ENCODE results near the gene SHISA6. TPM values are rescaled to one million over a fixed set of nuclear protein-coding genes. Genes with fewer than 3 reads are reported as not detected.

Gene SHISA6
- total RNA-seq, 1 donor from 2014 or later, result 2.1 TPM

- Histone ChIP-seq H3K27me3 (ENCODE audit: control insufficient read depth in 3 of 3, insufficient read depth in 3 of 3, low read length in 3 of 3) (peaks cover 0 to 4% (median 0%) of the 10 kb centered on the region in 3 donors), H3K4me3 (ENCODE audit: low read length in 3 of 3) (no peak overlapping the region), H3K9me3 (ENCODE audit: control insufficient read depth in 3 of 3, low read length in 3 of 3) (no peaks in the 10 kb centered on the region), H3K4me1 (ENCODE audit: control insufficient read depth in 3 of 3, insufficient read depth in 3 of 3, low read length in 3 of 3) (no peaks in the 10 kb centered on the region), H3K36me3 (ENCODE audit: control insufficient read depth in 3 of 3, insufficient read depth in 3 of 3, low read length in 3 of 3) (no peaks in the 10 kb centered on the region), H3K27ac (ENCODE audit: low read depth, low read length) (no peak overlapping the region), H3K9ac (ENCODE audit: low read depth in 1 of 3, low read length in 3 of 3) (no peak overlapping the region)
Observed at GRCh38 chr17:11612956-11613355, 371.9 kb downstream of the SHISA6 start.

Data from skeletal muscle tissue (tissue), 4 donors.